Measurements from ENCODE around the gene AOX1. TPM values are rescaled to one million over a fixed set of nuclear protein-coding genes. Genes with fewer than 3 reads are reported as not detected.
A peak's percentile ranks its signal among the peaks of the same experiment; 100 is the strongest.

Gene AOX1
- total and polyA plus RNA-seq, 9 of the 15 experiments (the other 6 are each of a cell fraction or from before 2014, with no cell fraction given) = 0.10 to 0.55 (median 0.20) TPM; not detected in 6

DNA sequence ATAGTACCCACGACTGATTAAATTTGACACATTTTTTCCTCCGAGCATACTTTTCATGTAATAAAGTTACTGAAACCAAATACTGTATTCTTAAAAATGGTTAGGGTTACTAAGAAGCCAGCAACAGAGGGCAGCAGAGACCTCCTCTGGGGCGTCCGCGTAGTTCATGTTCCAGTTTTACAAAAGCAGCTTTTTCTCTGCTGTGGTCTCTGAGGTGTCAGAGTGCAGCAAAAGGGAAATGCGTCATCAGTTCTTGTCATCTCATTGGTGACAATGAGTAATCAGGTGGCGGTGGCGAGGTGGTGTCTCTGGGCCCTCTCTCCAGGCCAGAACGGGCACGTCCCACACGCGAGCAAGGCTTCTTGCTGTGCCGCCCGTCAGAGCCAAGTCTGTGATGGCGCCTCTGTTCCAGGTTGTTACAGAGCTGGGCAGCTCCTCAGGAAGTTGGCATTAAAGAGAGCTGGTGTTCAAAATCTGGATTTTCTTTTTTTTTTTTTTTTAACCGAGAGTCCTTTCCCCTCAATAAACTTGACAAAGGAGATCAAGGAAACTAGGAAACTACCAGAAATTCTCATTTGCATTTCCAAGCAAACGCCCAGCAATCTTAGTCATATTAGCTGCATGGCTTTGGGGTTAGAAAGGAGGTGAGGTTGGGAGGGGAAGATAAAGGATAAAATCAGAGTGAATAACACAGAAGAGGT is 127.3 kb downstream of the AOX1 start (continued):
- TF ChIP-seq SRF (CRISPR knock-in tag; IDR thresholded peaks at IDR 0.05) (no peak), FIP1L1 (IDR thresholded peaks at IDR 0.05; ENCODE audit: low read depth, low read length, poor library complexity, severe bottlenecking) (no peak), CC2D1A (IDR thresholded peaks at IDR 0.05) (peak; percentile 49; the same call in 1 of the 2 replicates), SMARCA4 (IDR thresholded peaks at IDR 0.05) (peak; percentile 43; the same call in 1 of the 2 replicates), BCOR (IDR thresholded peaks at IDR 0.05) (peak; percentile 24; the same call in 1 of the 2 replicates), PHF8 (IDR thresholded peaks at IDR 0.05; ENCODE audit: borderline replicate concordance, low read length) (peak; percentile 54; the same call in 1 of the 2 replicates), ZFPM2 (CRISPR knock-in tag; IDR thresholded peaks at IDR 0.05) (no peak), ZBTB1 (CRISPR knock-in tag; IDR thresholded peaks at IDR 0.05; ENCODE audit: borderline replicate concordance, low read depth) (no peak), TEAD4 (IDR thresholded peaks at IDR 0.05; ENCODE audit: low read length) (no peak), TEAD4 (CRISPR knock-in tag; IDR thresholded peaks at IDR 0.05; ENCODE audit: borderline replicate concordance) (no peak), ZFP36 (IDR thresholded peaks at IDR 0.05; ENCODE audit: low read depth, low read length, partially characterized antibody) (peak; percentile 36)
- TF ChIP-seq, protein P1, sequence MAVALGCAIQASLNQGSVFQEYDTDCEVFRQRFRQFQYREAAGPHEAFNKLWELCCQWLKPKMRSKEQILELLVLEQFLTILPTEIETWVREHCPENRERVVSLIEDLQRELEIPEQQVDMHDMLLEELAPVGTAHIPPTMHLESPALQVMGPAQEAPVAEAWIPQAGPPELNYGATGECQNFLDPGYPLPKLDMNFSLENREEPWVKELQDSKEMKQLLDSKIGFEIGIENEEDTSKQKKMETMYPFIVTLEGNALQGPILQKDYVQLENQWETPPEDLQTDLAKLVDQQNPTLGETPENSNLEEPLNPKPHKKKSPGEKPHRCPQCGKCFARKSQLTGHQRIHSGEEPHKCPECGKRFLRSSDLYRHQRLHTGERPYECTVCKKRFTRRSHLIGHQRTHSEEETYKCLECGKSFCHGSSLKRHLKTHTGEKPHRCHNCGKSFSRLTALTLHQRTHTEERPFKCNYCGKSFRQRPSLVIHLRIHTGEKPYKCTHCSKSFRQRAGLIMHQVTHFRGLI (CRISPR knock-in tag; IDR thresholded peaks at IDR 0.05) = no peak

All from K562 (cell line).